Keratinocyte (primary cell): ENCODE measurements around the gene MAIP1. TPM values are rescaled to one million over a fixed set of nuclear protein-coding genes. Genes with fewer than 3 reads are reported as not detected.

Source experiments
- DNase-seq: peaks from one replicate; pipeline ENCODE4 v3.0.0-alpha.2; 2011; ENCODE audit warnings: low read depth, missing footprints, low spot score
- FAIRE-seq: peaks from 2 replicates; lab custom pipeline; 2011; peaks lifted over from hg19 to GRCh38; lab: Jason Lieb, UNC
- H2AFZ ChIP-seq: 2 replicates; pipeline ENCODE4 v1.6.0; 2012; ENCODE audit warnings: low read length, control low read depth, inconsistent platforms; ENCODE audit not compliant: control insufficient read depth
- H3K27ac ChIP-seq: 2 replicates; pipeline ENCODE4 v1.5.1; 2011; ENCODE audit warnings: low read length; ENCODE audit not compliant: control insufficient read depth, insufficient read depth
- H3K27me3 ChIP-seq: 3 replicates; pipeline ENCODE4 v1.6.0; 2011; ENCODE audit warnings: low read length; ENCODE audit not compliant: control insufficient read depth, insufficient read depth; ENCODE audit errors: extremely low read depth
- H3K36me3 ChIP-seq, 2 experiments: 2 replicates in 1 of 2; 3 replicates in 1 of 2; pipeline ENCODE4 v1.5.1; 2011; ENCODE audit warnings: low read length in 2 of 2, mild to moderate bottlenecking in 1 of 2; ENCODE audit not compliant: control insufficient read depth in 2 of 2, insufficient read depth in 2 of 2; ENCODE audit errors: extremely low read depth in 1 of 2
- H3K4me1 ChIP-seq: 3 replicates; pipeline ENCODE4 v1.5.1; 2011; ENCODE audit warnings: low read length; ENCODE audit not compliant: control insufficient read depth, insufficient read depth; ENCODE audit errors: extremely low read depth
- H3K4me2 ChIP-seq: 3 replicates; pipeline ENCODE4 v1.6.0; 2011; ENCODE audit warnings: low read depth, low read length; ENCODE audit not compliant: control insufficient read depth, insufficient read depth; ENCODE audit errors: extremely low read depth
- H3K4me3 ChIP-seq, 3 experiments: fragments of 200-600 bp in 1 of 3; sonication (generic) in 1 of 3; 2 replicates in 2 of 3; 3 replicates in 1 of 3; pipeline ENCODE4 v1.5.1; 2011 to 2016; ENCODE audit warnings: low read length in 3 of 3, mild to moderate bottlenecking in 3 of 3, control low read depth in 2 of 3, inconsistent platforms in 1 of 3, low read depth in 1 of 3, mixed read lengths in 1 of 3, mixed run types in 1 of 3, moderate library complexity in 1 of 3; ENCODE audit not compliant: control insufficient read depth in 2 of 3, insufficient read depth in 2 of 3; ENCODE audit errors: extremely low read depth in 1 of 3
- H3K79me2 ChIP-seq: 2 replicates; pipeline ENCODE4 v1.6.0; 2012; ENCODE audit warnings: low read length; ENCODE audit not compliant: control insufficient read depth, insufficient read depth
- H3K9ac ChIP-seq: 3 replicates; pipeline ENCODE4 v1.6.0; 2011; ENCODE audit warnings: low read length; ENCODE audit not compliant: control insufficient read depth, insufficient read depth; ENCODE audit errors: extremely low read depth
- H3K9me1 ChIP-seq: 3 replicates; pipeline ENCODE4 v1.6.0; 2011; ENCODE audit warnings: low read length; ENCODE audit not compliant: control insufficient read depth, insufficient read depth; ENCODE audit errors: extremely low read depth
- H3K9me3 ChIP-seq: 2 replicates; pipeline ENCODE4 v1.5.1; 2012; ENCODE audit warnings: low read depth, low read length; ENCODE audit not compliant: control insufficient read depth
- H4K20me1 ChIP-seq: 3 replicates; pipeline ENCODE4 v1.6.0; 2011; ENCODE audit warnings: low read length; ENCODE audit not compliant: control insufficient read depth, insufficient read depth; ENCODE audit errors: extremely low read depth
- EZH2 ChIP-seq: IDR thresholded peaks from one replicate; pipeline ENCODE4 v1.6.1; 2012; ENCODE audit warnings: inconsistent platforms, mild to moderate bottlenecking, low read length, moderate library complexity
- dilution Hi-C: fragments of 300-500 bp; cut with MboI; formaldehyde crosslinking; loops from one replicate; pipeline ENCODE4 v1.7.0; 2020; ENCODE audit warnings: low sequenced_read_pairs; ENCODE audit not compliant: extremely low pct_ligation_motif_present
- polyA plus RNA-seq, 5 experiments: library from polyadenylated mRNA; depleted of rRNA in 3 of 5; stranded (reverse) in 3 of 5; stranded (forward) in 1 of 5; unstranded in 1 of 5; fragments of >200 nt; gene quantifications; 1 replicate in 1 of 5; 2 replicates in 3 of 5; 3 replicates in 1 of 5; pipeline versions ENCODE4 v1.2.1 to v1.2.3, GENCODE V29; 2011 to 2012; ENCODE audit warnings: missing spikeins in 2 of 5, low read depth in 1 of 5, low replicate concordance in 1 of 5
- TF ChIP-seq, protein P1 (sequence below), 3 experiments: IDR thresholded peaks in 1 of 3; conservative IDR thresholded peaks in 1 of 3; optimal IDR thresholded peaks in 1 of 3; 2 replicates in 2 of 3; 3 replicates in 1 of 3; pipeline versions ENCODE3 to v1.5.1; 2011; ENCODE audit warnings: low read length in 3 of 3, mild to moderate bottlenecking in 3 of 3, moderate library complexity in 2 of 3, control low read depth in 1 of 3, inconsistent platforms in 1 of 3; ENCODE audit not compliant: insufficient read depth in 2 of 3; ENCODE audit errors: extremely low read depth in 1 of 3

Gene MAIP1
- polyA plus RNA-seq, 1 donor (not counting 4 experiments of a cell fraction or from before 2014, with no cell fraction given) = 17.4 TPM

DNA sequence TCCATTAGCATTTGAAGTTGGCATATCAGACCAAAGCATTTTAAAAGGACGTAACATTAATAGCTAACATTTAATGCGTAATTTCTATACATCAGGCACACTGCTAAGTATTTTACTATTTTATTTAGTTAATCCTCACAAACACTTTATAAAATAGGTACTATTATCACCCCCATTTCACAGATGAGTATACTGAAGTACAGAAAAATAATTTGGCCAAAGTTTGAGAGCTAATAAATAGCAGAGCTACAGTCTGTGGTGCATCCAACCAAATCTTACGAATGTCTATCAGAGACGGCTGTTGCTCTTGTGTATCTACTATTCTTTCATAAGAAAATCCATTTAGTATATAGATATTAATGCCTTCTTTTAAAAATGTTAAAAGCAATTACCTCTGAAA is 12.0 kb upstream of the MAIP1 start:
- H3K9ac ChIP-seq = no peak overlapping the region
- TF ChIP-seq, protein P1, sequence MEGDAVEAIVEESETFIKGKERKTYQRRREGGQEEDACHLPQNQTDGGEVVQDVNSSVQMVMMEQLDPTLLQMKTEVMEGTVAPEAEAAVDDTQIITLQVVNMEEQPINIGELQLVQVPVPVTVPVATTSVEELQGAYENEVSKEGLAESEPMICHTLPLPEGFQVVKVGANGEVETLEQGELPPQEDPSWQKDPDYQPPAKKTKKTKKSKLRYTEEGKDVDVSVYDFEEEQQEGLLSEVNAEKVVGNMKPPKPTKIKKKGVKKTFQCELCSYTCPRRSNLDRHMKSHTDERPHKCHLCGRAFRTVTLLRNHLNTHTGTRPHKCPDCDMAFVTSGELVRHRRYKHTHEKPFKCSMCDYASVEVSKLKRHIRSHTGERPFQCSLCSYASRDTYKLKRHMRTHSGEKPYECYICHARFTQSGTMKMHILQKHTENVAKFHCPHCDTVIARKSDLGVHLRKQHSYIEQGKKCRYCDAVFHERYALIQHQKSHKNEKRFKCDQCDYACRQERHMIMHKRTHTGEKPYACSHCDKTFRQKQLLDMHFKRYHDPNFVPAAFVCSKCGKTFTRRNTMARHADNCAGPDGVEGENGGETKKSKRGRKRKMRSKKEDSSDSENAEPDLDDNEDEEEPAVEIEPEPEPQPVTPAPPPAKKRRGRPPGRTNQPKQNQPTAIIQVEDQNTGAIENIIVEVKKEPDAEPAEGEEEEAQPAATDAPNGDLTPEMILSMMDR (optimal IDR thresholded peaks at IDR 0.05 in 1 of 3, IDR thresholded peaks at IDR 0.05 in 1 of 3, conservative IDR thresholded peaks at IDR 0.05 in 1 of 3; ENCODE audit: extremely low read depth in 1 of 3, insufficient read depth in 2 of 3, low read length in 3 of 3) = no peak
- no peak for TF ChIP-seq EZH2
- H4K20me1 ChIP-seq = no peaks in the 10 kb centered on the region
- dilution Hi-C loops = no loop called here
- H3K79me2 ChIP-seq = peaks cover 12% of the 10 kb centered on the region
- H3K4me2 ChIP-seq = no peak overlapping the region
- H3K9me3 ChIP-seq = no peaks in the 10 kb centered on the region
- no peak overlapping the region for H3K27ac ChIP-seq
- H2AFZ ChIP-seq = no peak overlapping the region
- H3K9me1 ChIP-seq = no peaks in the 10 kb centered on the region
- no peaks in the 10 kb centered on the region for H3K27me3 ChIP-seq
- H3K4me1 ChIP-seq = no peaks in the 10 kb centered on the region
- FAIRE-seq = no peak
- H3K36me3 ChIP-seq = peaks cover 2 to 7% of the 10 kb centered on the region in 2 experiments
- H3K4me3 ChIP-seq = no peak overlapping the region
- DNase-seq = no peak

DNA sequence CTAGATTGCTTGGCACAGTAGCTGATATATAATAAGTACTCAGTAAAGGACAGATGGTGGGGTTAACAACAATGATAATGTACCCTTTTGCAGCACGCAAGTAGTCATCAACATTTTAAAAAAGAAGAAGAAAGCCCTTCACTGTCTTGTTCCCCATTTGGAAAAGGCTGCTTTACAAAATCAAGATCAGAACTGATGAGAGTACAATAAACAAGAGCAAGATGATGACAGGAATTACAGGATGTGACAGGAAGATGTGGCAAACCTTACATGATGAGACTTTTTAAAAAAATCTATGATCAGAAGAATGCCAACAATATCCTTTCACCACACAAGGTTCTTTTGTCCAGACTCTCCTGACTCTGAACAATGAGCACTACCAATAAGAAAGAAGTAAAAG is 9.2 kb upstream of the MAIP1 start:
- dilution Hi-C loops = no loop called here
- H3K4me1 ChIP-seq = no peaks in the 10 kb centered on the region
- no peak overlapping the region for H2AFZ ChIP-seq
- no peaks in the 10 kb centered on the region for H3K9me1 ChIP-seq
- DNase-seq (no peak), FAIRE-seq (no peak)
- TF ChIP-seq, protein P1 (optimal IDR thresholded peaks at IDR 0.05 in 1 of 3, IDR thresholded peaks at IDR 0.05 in 1 of 3, conservative IDR thresholded peaks at IDR 0.05 in 1 of 3; ENCODE audit: extremely low read depth in 1 of 3, insufficient read depth in 2 of 3, low read length in 3 of 3) = no peak
- TF ChIP-seq EZH2 = no peak
- H3K4me2 ChIP-seq = no peak overlapping the region
- no peak overlapping the region for H3K9ac ChIP-seq
- H3K4me3 ChIP-seq = no peak overlapping the region
- no peak overlapping the region for H3K27ac ChIP-seq
- H3K79me2 ChIP-seq = peaks cover 27% of the 10 kb centered on the region
- H3K36me3 ChIP-seq = peaks cover 7 to 13% of the 10 kb centered on the region in 2 experiments
- no peaks in the 10 kb centered on the region for H3K27me3 ChIP-seq
- H3K9me3 ChIP-seq = no peaks in the 10 kb centered on the region
- no peaks in the 10 kb centered on the region for H4K20me1 ChIP-seq
